ENCODE measurements around the gene INPP4B.

DNA sequence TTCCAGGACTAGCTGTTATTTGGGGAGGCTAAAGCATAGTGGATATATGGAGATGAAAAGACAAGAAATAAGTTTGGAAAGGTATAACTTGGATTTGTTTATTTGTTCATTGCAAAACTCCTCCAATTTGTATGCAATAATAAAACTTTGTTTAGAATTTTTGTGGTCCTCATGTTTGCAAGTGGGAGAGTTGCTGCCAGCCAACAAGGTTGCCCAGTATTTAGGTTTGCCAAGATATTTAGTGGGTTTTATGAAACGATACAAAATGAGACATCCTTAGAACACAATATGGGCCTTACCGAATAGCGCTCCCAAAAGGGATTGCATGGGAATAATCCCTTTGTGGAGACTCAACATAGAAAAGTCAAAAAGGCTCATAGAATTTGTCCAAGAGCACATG lies 162.1 kb downstream of the INPP4B start:
- TF ChIP-seq, protein P1, sequence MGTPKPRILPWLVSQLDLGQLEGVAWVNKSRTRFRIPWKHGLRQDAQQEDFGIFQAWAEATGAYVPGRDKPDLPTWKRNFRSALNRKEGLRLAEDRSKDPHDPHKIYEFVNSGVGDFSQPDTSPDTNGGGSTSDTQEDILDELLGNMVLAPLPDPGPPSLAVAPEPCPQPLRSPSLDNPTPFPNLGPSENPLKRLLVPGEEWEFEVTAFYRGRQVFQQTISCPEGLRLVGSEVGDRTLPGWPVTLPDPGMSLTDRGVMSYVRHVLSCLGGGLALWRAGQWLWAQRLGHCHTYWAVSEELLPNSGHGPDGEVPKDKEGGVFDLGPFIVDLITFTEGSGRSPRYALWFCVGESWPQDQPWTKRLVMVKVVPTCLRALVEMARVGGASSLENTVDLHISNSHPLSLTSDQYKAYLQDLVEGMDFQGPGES (IDR thresholded peaks at IDR 0.05; ENCODE audit: low read depth, low read length): no peak
- TF ChIP-seq PBX3 (IDR thresholded peaks at IDR 0.05): no peak
